Cerebellar cortex (tissue), 1 donor: Measurements from ENCODE around the gene GNG4.

Experiments
- DNase-seq: peaks from one replicate; pipeline ENCODE4 v3.0.0-alpha.2; 2015; ENCODE audit warnings: low spot score

GNG4 gene

DNA sequence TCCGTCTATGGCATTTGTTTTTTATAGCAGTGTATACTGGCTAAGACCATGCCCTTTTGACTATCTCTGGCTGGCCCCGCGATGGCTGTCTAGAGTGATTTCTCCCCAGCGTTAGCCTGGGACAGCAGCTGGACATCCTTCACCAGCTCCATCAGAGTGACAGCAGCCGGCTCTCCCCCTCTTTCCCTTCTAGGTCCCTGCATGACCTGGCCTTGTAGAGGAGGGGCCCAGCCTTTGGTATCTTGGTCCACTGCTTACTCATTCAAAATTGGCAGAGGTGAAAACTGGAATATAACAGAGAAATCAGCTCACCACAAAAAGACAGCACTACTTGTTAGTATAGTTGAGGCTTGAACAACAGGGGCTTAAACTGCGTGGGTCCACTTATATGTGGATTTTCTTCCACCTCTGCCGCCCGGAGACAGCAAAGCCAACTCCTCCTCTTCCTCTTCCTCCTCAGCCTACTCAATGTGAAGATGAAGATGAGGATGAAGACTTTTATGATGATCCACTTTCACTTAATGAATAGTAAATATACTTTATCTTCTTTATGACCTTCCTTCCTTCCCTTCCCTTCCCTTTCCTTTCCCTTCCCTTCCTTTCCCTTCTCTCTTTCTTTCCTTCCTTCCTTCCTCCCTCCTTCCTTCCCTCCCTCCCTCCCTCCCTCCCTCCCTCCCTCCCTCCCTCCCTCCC is 116.0 kb downstream of the GNG4 start:
- no peak for DNase-seq

DNA sequence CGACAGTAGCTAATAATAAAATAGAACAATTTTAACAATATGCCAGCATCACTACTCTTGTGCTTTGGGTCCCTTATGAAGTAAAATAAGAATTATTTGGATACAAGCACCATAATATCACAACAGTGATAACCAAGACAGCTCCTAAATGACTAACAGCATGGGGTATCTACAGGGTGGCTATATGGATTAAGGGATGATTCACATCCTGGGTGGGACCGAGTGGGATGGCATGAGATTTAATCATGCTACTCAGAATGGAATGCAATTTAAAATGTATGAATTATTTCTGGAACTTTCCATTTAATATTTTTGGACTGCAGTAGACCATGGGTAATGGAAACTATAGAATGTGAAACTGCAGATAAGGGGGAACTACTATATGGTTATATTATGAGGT is 117.2 kb downstream of the GNG4 start:
- DNase-seq = no peak

DNA sequence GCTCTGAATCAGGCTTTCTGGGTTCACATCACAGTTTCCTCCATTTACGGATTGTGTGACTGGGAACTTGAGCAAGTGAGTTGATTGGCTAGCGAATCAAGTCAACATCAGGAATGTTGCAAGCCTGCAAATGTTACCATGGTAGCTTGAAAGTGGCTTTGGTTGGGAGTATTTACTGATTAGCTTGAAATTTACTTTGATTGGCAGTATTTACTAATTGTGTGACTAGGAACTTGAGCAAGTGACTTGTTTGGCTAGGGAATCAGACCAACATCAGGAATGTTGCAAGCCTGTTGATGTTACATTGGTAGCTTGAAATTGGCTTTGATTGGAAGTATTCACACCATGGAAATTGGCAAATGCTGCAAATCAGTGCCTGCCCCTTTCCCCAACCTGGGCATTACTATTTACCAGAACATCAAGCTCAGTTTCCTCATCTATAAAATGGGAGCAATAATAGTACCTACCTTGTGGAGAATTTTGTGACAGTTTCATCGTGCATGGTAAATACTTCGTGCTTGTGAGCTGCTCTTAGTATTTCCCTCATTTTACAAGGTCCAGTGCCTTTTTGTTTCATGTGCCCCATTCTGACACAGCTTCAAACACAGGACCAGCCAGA is 122.3 kb downstream of the GNG4 start:
- no peak for DNase-seq

DNA sequence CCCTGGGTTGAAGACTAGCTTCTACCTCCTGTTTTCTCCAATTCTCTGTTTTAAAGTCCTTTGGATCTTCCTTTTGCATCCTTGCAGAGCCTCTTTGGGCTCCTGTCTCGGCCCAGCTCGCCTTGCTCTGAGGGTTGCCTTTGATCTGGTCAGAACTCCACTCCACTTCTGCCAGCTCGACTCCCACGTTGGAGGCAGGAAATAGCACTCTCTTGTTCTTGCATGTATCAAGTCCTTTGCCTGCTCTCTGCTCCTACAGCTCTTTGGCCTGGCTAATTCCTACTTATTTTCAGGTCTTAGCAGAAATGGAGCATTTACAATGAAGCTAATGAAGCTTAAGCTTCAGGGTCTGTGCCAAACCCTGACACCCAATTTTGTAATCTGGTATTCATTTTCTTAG is 124.3 kb downstream of the GNG4 start:
- DNase-seq = no peak

DNA sequence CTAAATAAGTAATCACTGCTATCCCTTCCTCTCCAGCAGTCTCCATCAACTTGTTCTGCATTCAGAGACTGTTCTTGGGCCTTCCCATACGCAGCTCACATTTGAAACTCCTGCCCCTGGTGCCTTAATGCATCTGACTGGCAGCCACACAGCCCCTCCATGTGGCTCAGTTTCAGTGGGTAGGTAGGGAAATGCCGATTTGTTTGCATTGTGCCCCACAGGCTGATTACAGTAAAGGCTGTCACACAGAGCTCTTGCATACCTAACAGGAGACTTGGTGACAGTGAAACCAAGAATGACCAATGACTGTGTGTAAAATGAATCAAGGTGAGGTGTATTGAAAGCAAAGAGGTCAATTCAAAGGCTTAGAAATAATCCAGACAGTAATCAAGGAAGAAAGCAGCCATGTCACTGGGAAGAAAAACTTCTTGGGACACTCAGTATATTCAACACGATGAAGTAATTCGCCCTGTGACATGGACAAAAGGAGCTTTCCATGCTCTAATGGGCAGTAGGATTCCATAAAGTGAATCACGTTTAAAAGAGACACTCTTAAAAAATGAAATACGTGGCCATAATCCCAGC is 132.6 kb downstream of the GNG4 start:
- no peak for DNase-seq

DNA sequence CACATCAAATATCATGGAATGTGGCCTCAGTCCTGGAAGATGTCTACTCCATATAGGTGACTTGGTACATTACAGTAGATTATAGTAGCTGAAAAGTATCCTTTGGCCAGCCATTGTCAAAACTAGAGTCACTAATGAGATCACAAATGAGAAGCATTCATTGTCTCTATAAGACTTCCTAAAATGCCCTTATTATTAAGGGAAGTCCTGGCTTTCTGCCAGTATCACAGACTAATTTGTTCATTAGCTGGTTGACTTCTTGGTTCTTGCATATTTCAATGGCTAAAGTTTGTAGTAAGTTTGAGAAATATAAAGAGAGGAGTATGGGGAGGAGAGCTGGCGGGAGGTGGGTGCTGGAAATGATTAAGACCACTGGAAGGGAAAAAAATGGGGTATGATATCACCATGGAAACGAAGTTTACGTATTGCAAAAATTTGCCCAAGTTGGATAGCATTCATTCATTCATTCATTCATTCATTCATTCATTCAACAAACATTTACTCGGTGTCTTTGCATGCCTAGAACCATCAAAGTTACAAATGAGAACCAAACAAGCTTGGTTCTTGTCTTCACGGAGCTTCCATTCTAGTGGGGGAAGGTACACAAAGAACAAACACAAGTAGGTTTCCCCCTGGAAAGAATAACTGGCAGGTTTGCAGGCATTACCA is 133.6 kb downstream of the GNG4 start:
- DNase-seq = no peak

DNA sequence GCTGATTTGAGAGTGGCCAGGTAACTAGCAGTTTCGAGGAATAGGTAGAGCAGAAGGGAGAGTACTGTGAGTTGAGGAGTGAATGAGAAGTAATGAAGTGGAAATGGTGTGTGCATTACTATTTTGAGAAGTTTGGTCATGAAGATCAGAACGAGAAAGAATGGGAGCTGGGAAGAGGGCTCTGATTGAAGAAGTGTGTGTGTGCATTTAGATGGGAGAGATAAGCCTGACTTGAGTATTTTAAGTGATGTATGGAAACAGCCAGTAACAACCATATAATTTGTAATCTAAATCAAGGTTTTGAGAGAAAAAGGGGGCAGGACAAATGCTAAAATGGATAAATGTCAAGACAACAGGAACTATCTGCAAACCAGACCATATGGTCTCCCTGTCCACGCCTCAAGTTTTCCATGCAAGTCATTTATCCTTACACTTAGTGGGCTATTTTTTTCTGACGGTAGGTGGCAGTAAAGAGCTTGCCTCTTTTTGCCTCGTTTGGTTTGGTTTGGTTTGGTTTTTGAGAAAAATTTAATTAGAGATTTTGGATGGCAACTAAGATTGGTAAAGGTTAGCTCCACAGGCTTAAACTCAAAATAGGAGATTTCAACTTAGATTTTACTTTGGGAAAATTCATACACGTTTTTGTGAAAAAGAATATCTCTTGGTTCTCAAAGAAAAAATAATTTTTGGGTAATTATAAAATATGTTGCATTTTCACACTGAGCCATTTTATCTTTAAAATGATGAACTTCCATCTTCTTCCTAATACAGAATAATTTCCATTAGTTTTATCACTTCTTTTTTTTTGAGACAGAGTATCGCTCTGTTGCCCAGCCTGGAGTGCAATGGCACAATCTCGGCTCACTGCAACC is 135.9 kb downstream of the GNG4 start:
- peak; percentile 85 for DNase-seq

DNA sequence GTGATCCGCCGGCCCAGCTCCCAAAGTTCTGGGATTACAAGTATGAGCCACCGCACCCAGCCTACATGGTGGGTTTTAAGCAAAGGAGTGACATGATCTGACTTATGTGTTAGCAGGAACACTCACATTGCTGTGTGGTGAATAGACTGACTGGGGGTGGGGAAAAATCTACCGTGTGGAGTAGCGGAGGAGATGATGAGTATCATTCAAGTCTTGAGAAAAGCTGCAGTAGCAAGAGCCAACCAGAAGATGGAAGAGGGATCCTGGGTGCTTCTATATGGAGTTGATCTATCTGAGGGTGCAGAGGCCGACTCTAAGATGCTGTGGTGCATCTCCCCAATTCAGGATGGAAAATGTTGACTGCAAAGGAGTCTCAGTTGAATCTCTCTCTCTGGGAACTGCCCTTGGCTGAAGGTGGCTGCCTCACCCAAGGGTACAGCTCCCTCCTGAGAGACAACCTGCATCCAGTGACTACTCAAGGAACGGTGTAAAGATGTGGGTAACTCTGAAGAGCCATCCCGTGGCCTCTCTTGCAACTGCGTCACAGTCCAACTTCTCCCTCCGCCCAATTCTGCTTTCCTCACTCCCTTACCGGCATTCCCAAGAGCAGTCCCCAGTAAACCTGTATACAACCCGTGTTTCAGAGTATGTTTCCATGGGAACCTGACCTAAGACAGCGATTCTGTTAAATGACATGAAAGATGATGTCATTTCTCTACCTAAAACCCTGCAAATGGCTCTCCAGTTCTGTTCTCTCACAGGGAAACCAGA is 137.9 kb downstream of the GNG4 start:
- DNase-seq = peak; percentile 49

DNA sequence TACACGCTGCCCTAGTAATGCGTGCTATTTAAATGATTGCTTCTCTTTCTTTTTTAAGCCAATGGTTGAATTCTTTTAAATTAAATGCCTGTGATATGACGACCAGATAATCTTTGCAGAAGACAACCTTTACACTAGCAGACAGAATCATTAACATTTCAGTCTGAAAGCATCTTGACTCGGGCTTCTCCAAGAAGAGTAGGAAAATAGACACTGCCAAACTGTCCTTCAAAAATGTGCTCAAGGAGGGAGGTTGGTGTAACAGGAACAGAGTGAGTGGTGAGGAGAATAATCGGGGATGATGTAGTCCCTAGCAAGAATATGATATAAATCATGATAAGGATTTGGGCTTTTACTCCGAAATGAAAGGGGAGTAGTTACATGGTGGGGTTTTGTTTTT is 138.8 kb downstream of the GNG4 start:
- DNase-seq = no peak

DNA sequence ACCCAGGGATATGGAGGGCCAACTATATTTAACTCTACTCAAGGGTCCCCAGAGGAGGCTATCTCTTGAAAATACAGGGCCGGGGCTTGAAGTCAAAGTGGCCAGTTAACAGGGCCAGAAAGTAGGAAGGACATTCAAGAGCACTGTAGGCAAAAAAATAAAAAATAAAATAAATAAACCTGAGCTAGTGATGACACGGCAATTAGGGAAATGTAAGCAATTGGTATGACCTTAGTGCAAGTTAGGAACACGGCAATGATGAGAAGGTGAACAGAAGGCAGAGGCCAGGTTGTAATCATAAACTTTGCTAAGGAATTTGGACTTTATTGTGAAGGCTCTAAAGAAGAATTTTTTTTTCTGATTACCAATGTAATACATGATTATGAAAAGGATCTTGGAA is 142.0 kb downstream of the GNG4 start:
- DNase-seq = no peak

DNA sequence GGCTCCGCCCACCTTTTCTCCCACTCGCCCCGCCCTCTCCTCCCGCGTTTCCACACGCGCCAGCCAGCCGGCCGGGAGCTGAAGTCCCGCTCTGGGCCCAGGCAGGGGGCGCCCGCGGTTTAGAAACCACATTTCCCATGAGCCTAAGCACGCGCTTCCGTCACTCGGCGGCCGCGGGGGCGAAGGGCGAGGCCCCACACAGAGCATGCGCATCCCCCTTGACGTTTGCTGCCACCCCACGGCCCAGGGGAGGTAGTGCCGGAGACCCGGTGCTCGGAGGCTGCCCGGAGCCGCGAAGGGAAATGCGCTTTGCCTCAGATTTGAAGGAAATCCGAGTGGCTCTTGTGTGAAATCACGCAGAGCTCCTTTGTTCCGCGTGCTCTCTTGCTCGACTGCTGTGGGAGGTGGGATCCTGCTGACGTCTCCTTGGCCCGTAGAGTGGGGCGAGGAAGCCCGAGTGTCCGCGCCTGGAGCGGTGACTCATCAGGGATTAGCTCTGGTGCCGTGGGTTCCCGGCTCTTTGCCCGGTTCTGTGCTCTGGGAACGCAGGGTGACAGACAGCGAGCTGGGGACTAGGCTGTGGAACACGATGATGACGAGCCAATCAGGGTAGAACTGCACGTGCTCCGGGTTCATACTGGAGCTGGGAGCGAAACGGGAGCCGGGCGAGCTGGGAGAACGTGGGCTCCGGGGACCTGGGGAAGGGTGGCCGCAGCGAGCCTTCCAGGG is 144.9 kb downstream of the GNG4 start:
- DNase-seq = peak; percentile 99

DNA sequence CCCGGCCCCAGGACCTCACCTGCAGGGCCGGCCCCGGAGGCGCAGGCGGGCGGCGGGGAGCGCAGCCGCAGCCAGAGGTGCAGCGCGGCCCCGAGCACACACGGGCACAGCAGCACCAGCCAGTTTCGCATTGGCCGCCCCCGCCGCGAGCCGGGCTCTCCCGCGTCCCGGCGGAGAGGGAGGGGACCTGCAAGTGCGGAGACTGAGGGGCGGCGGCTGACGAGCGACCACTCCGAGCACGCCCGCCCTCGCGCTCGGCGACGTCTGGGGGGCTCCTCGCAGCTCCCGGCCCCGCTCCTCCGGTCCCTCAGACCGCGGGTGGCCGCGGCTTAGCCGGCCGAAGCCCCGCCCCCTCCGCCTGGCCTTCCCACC is 145.5 kb downstream of the GNG4 start, which contains the start of gene B3GALNT2:
TSS of gene B3GALNT2 (minus strand) at position 331 of the 372 bp plus-strand sequence. CDS start at position 131, 200 bp downstream.
- no peak for DNase-seq

DNA sequence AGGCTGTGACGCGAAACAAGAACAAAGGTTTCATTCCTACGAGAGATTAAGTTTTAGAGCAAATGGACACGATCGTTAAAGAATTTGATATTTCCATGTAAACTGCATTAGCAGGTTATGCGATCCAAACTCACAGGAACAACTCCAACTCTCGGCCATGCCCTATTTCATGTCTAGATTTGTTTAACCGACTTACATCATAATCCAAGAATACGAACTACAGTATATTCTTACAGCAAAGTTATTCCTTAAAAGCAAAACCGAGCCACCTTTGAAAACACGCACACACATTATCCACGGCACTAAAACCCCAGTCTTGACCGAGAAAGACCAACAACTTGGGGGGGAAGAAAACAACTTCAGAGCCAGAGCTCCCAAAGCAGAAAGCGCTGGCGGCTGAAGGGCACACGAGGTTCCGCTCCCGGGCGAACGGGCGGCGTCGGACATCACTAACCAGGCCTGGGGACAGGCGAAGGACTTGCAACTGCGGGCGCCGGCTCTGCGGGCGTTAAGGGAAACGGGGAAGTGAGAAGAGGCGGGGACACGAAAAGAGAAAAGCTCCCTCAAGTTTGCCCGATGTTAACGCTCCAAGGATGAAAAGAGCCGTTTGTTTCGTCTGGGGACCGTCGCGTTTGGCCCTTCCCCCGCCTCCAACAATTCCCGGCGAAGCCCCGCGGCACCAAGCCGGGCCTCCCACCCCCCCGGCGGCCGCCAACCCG is 146.0 kb downstream of the GNG4 start:
- peak; percentile 62 for DNase-seq

DNA sequence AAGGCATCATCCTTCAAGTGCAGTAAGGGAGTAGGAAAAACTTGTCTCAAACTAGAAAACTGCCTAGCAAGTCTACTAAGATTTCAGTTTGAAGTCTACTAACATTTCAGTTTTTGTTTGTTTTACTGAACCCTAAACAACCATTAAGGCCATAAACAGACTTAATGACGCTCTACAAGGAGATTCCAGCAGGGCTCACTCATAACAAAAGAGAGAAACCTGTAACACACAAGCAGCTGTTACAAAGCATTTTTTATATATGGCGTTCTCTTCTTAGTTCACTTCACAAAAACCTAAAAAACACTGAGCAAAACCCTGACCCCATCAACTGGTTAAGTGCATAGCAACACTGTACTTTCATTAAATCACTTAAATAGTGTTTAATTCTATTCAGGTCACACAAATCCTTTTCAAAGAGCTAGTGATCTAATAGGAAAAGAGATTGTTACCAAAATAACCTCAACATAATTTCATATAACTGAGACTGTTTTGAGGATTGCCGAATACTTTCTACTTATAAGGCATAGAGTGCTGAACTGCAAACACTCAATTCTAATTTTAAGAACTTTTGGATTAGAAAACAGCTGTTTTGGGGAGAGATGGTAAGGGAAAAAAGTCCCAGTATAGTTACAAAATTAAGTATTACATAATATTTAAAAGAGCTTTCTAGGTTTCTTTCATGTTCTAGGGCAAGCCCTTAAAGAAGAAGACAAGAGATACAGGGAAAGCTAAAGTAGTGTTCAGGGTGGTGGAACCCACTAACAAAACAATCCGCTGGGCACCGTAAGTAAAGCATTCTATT is 146.8 kb downstream of the GNG4 start:
- peak; percentile 16 for DNase-seq

DNA sequence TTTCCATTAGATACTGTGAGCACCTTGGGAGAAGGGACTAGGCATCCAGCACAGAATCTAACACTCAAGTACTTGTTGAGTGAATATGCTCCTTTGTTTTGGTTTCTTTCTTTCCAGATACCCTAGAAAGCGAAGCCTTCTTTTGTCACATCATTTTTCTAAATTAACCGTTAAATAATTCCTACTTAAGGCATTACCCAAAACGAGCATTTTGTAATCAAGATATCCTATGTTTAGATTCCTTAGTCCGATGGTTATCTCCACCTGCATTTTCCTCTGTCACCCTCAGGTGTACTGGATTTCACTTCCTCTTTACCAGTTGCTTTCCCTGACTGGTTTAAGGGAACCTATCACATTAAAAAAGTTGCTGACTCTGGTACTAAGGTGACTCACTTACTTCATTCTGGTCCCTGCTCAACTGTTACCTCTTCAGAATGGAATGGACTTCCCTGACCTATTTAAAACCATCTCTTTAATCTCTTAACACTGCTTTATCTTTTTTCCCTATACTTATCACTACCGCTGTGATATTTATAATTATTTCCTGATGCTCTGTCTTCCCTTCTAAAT is 148.5 kb downstream of the GNG4 start:
- no peak for DNase-seq
